GM12878 (cell line): ENCODE results near the gene RRP12. TPM values are rescaled to one million over a fixed set of nuclear protein-coding genes. Genes with fewer than 3 reads are reported as not detected.

Experiments used
- ATAC-seq: fragments of 200-7000 bp; cut with Tn5 transposase; 3 replicates; pipeline ENCODE4 v1.9.1; 2020; ENCODE audit warnings: mild to moderate bottlenecking, moderate library complexity
- BruUV-seq: library from RNA; stranded (reverse); fragments of 400-500 nt; replicated peaks from 2 replicates; lab custom pipeline; 2021; lab: Mats Ljungman, UMichigan
- CTCF ChIA-PET: fragments of 300-600 bp; sonication (Branson Sonifier 250); formaldehyde crosslinking; extraction: SDS; loops from one replicate; lab custom pipeline; 2021; ENCODE audit warnings: inconsistent platforms; lab: Yijun Ruan, JAX
- POLR2A ChIA-PET: fragments of 350-600 bp; formaldehyde crosslinking; extraction: SDS; loops from one replicate; lab custom pipeline; 2021; ENCODE audit warnings: inconsistent platforms; lab: Charles Lee
- RAD21 ChIA-PET: fragments of 300-600 bp; sonication (Branson Sonifier 250); formaldehyde crosslinking; loops from one replicate; lab custom pipeline; 2023; ENCODE audit warnings: antibody characterized with exemption; ENCODE audit not compliant: unreplicated experiment; lab: Charles Lee
- SMC1A ChIA-PET: fragments of 300-600 bp; sonication (Branson Sonifier 250); formaldehyde crosslinking; loops from one replicate; lab custom pipeline; 2023; ENCODE audit not compliant: unreplicated experiment, uncharacterized antibody; lab: Charles Lee
- DNase-seq: peaks from one replicate; pipeline ENCODE4 v3.0.0-alpha.2; 2011; ENCODE audit warnings: low read depth, low spot score
- FAIRE-seq: peaks from 3 replicates; lab custom pipeline; 2011; peaks lifted over from hg19 to GRCh38; lab: Jason Lieb, UNC
- H2AFZ ChIP-seq: 2 replicates; pipeline ENCODE4 v1.6.0; 2011; ENCODE audit warnings: low read depth, low read length, control low read depth; ENCODE audit not compliant: control insufficient read depth
- H3K27ac ChIP-seq: 2 replicates; pipeline ENCODE4 v1.5.1; 2011; ENCODE audit warnings: control low read depth; ENCODE audit not compliant: control insufficient read depth, insufficient read depth
- H3K27me3 ChIP-seq, 2 experiments: replicated peaks in 1 of 2; 2 replicates each; pipeline versions ENCODE4 v1.6.0 to v1.6.1; 2011; ENCODE audit warnings: low read length in 1 of 2; ENCODE audit not compliant: control insufficient read depth in 2 of 2, insufficient read depth in 2 of 2
- H3K36me3 ChIP-seq, 2 experiments: 2 replicates each; pipeline ENCODE4 v1.5.1; 2011; ENCODE audit warnings: low read length in 1 of 2; ENCODE audit not compliant: control insufficient read depth in 2 of 2, insufficient read depth in 2 of 2
- H3K4me1 ChIP-seq: 2 replicates; pipeline ENCODE4 v1.6.1; 2011; ENCODE audit warnings: mild to moderate bottlenecking, low read length, moderate library complexity, mixed read lengths; ENCODE audit not compliant: control insufficient read depth, insufficient read depth
- H3K4me2 ChIP-seq: 2 replicates; pipeline ENCODE4 v1.6.0; 2011; ENCODE audit warnings: control low read depth; ENCODE audit not compliant: control insufficient read depth, insufficient read depth
- H3K4me3 ChIP-seq: fragments of 200-600 bp; sonication (generic); 2 replicates; pipeline ENCODE4 v1.5.1; 2016
- H3K79me2 ChIP-seq: 2 replicates; pipeline ENCODE4 v1.6.0; 2011; ENCODE audit warnings: low read length; ENCODE audit not compliant: control insufficient read depth, insufficient read depth
- H3K9ac ChIP-seq: 2 replicates; pipeline ENCODE4 v1.8.0; 2011; ENCODE audit warnings: low read length, control low read depth, mixed read lengths; ENCODE audit not compliant: control insufficient read depth, insufficient read depth
- H3K9me3 ChIP-seq: replicated peaks from 3 replicates; pipeline ENCODE4 v1.5.1; 2011; ENCODE audit warnings: mild to moderate bottlenecking, low read length; ENCODE audit not compliant: control insufficient read depth, insufficient read depth
- H4K20me1 ChIP-seq: 2 replicates; pipeline ENCODE4 v1.6.0; 2011; ENCODE audit not compliant: control insufficient read depth, insufficient read depth
- CBFB ChIP-seq: IDR thresholded peaks from 2 replicates; pipeline ENCODE4 v1.6.1; 2016; ENCODE audit warnings: antibody characterized with exemption, low read depth
- CREB1 ChIP-seq: IDR thresholded peaks from 2 replicates; pipeline ENCODE4 v1.6.1; 2012; ENCODE audit warnings: low read depth, mild to moderate bottlenecking, inconsistent platforms
- ETV6 ChIP-seq, 2 experiments: fragments of 450-650 bp in 1 of 2; IDR thresholded peaks in 1 of 2; conservative IDR thresholded peaks in 1 of 2; 2 replicates each; pipeline ENCODE4 v1.6.1; 2014; ENCODE audit warnings: antibody characterized with exemption in 1 of 2, borderline replicate concordance in 1 of 2, low read depth in 1 of 2, mild to moderate bottlenecking in 1 of 2, moderate library complexity in 1 of 2
- GABPA ChIP-seq: IDR thresholded peaks from 2 replicates; pipeline ENCODE4 v1.6.1; 2014; ENCODE audit warnings: antibody characterized with exemption, low read depth, mild to moderate bottlenecking, inconsistent platforms
- MEF2B ChIP-seq: fragments of 450-650 bp; IDR thresholded peaks from 2 replicates; pipeline ENCODE4 v1.6.1; 2018; ENCODE audit warnings: mild to moderate bottlenecking, moderate library complexity; ENCODE audit not compliant: partially characterized antibody, poor library complexity, severe bottlenecking
- NFIC ChIP-seq: IDR thresholded peaks from 2 replicates; pipeline ENCODE4 v1.6.1; 2012; ENCODE audit warnings: low read depth, mild to moderate bottlenecking, inconsistent platforms, low read length, moderate library complexity
- NFYA ChIP-seq: IDR thresholded peaks from 2 replicates; pipeline ENCODE4 v1.6.1; 2011; ENCODE audit warnings: low read depth, mild to moderate bottlenecking, low read length, improper control_type of control experiment, borderline replicate concordance
- RBBP5 ChIP-seq: fragments of 200-600 bp; sonication (generic); conservative IDR thresholded peaks from 2 replicates; pipeline ENCODE4 v1.6.1; 2016
- SMARCA5 ChIP-seq: fragments of 450-650 bp; IDR thresholded peaks from 2 replicates; pipeline ENCODE4 v1.6.1; 2017; ENCODE audit warnings: mild to moderate bottlenecking
- SUZ12 ChIP-seq: fragments of 200-600 bp; sonication (generic); IDR thresholded peaks from one replicate; pipeline ENCODE4 v1.6.1; 2018; ENCODE audit warnings: antibody characterized with exemption, mild to moderate bottlenecking; ENCODE audit not compliant: unreplicated experiment
- TBL1XR1 ChIP-seq: IDR thresholded peaks from 2 replicates; pipeline ENCODE4 v1.6.1; 2012; ENCODE audit warnings: low read depth, low read length, improper control_type of control experiment
- TCF12 ChIP-seq: IDR thresholded peaks from 2 replicates; pipeline ENCODE4 v1.6.1; 2011; ENCODE audit warnings: low read depth, mild to moderate bottlenecking, low read length
- ZNF207 ChIP-seq: fragments of 450-650 bp; IDR thresholded peaks from 2 replicates; pipeline ENCODE4 v1.6.1; 2014; ENCODE audit warnings: antibody characterized with exemption, mild to moderate bottlenecking, borderline replicate concordance
- ZNF274 ChIP-seq: IDR thresholded peaks from one replicate; pipeline ENCODE4 v1.8.0; 2011; ENCODE audit not compliant: insufficient read length, insufficient read depth
- in situ Hi-C: fragments of 300-500 bp; cut with MboI; formaldehyde crosslinking; loops from 9 replicates; pipeline ENCODE4 v1.14.3; 2018; ENCODE audit warnings: mixed read lengths
- intact Hi-C: fragments of 100-400 bp; cut with micrococcal nuclease; formaldehyde crosslinking; loops from one replicate; pipeline ENCODE4 v1.14.2; 2022; ENCODE audit not compliant: unreplicated experiment
- polyA plus RNA-seq, 11 experiments: library from polyadenylated mRNA; depleted of rRNA in 4 of 11; unstranded in 6 of 11; stranded (reverse) in 5 of 11; fragments of >200 nt; fragmentation: Nextera tagmentation in 4 of 11; fragmentation: Illumina TruSeq in 1 of 11; extraction: Ambion mirVana in 4 of 11; extraction: Trizol in 1 of 11; gene quantifications; 1 replicate in 1 of 11; 2 replicates in 10 of 11; pipeline versions ENCODE4 v1.2.1 to v1.2.3, GENCODE V29; 2011 to 2016; ENCODE audit warnings: inconsistent platforms in 2 of 11, missing spikeins in 2 of 11, low read depth in 1 of 11
- total RNA-seq, 4 experiments: library from RNA; depleted of rRNA in 3 of 4; stranded (reverse); fragments of >200 nt in 3 of 4; fragmentation: Illumina TruSeq in 1 of 4; extraction: Trizol in 1 of 4; gene quantifications; 2 replicates each; pipeline versions ENCODE4 v1.2.1 to v1.2.3, GENCODE V29; 2013 to 2021
- TF ChIP-seq, protein P1 (sequence below): fragments of 450-650 bp; formaldehyde crosslinking; IDR thresholded peaks from 2 replicates; pipeline ENCODE4 v1.4.0; 2022; ENCODE audit warnings: mild to moderate bottlenecking, moderate library complexity
- TF ChIP-seq, protein P2 (sequence below): IDR thresholded peaks from 2 replicates; pipeline ENCODE4 v1.6.1; 2011; ENCODE audit warnings: borderline replicate concordance, low read depth, mild to moderate bottlenecking, moderate library complexity, low read length; ENCODE audit not compliant: insufficient read depth, poor library complexity, severe bottlenecking
- TF ChIP-seq, protein P3 (sequence below): fragments of 450-650 bp; IDR thresholded peaks from 2 replicates; pipeline ENCODE4 v1.6.1; 2017; ENCODE audit warnings: low read depth, mild to moderate bottlenecking, moderate library complexity
- TF ChIP-seq, protein P4 (sequence below): IDR thresholded peaks from 2 replicates; pipeline ENCODE4 v1.6.1; 2011; ENCODE audit warnings: mild to moderate bottlenecking, low read depth, low read length, moderate library complexity; ENCODE audit not compliant: insufficient replicate concordance

RRP12 gene
- total and polyA plus RNA-seq, 10 of the 15 experiments (the other 5 are each of a cell fraction or from before 2014, with no cell fraction given): 5.3 to 48.7 (median 16.8) TPM

DNA sequence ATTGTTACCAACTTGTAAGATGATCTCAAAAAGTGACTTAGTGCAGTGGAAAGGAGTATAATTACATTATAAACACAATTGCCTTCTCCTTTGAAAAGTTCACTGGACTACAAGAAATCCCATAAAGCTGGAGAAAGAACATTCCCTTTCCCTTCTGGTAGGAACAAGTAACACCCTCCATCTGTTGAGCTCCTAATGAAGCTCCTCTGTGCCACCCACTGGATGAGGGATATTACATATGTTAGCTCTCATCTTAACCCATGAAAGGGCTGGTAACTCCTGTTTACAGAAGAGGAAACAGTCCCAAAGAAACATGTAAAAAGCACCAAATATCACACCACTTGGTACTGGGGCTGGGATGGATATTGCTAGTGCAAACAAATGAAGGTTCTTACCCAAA lies 32.9 kb upstream of the RRP12 start:
- intact Hi-C loops (no loop called here), in situ Hi-C loops (no loop called here)
- no TSS peak for BruUV-seq
- Histone ChIP-seq H3K36me3 (peaks cover 10 to 33% of the 10 kb centered on the region in 2 experiments), H3K9me3 (no peaks in the 10 kb centered on the region), H3K27me3 (no peaks in the 10 kb centered on the region), H3K4me2 (no peak overlapping the region), H4K20me1 (peaks cover 8% of the 10 kb centered on the region; the same call in 1 of the 2 replicates), H3K9ac (no peak overlapping the region), H2AFZ (no peak overlapping the region), H3K27ac (no peak overlapping the region), H3K4me1 (no peaks in the 10 kb centered on the region), H3K4me3 (no peak overlapping the region), H3K79me2 (peaks cover 20% of the 10 kb centered on the region)
- ATAC-seq (peak; percentile 33), DNase-seq (no peak), FAIRE-seq (no peak)
- ChIA-PET SMC1A (interaction anchor here (1.0 to 1.1 kb wide), 3 partner anchors 11 to 25 kb away, joined by 3 to 5 read pairs (median 3); no protein-coding TSS in a partner anchor), POLR2A (no interaction called here), RAD21 (interaction anchor here (0.8 kb wide), 1 partner anchor 22 kb away, joined by 3 read pairs; no protein-coding TSS in a partner anchor), CTCF (interaction anchor here (0.9 to 1.7 kb wide), 7 partner anchors 9 to 25 kb away, joined by 3 to 5 read pairs (median 4); no protein-coding TSS in a partner anchor)
- TF ChIP-seq ZNF274 (no peak), RBBP5 (no peak), SUZ12 (no peak), GABPA (no peak), ETV6 (conservative IDR thresholded peaks at IDR 0.05 in 1 of 2, IDR thresholded peaks at IDR 0.05 in 1 of 2; ENCODE audit: borderline replicate concordance in 1 of 2, low read depth in 1 of 2) (no peak), CREB1 (no peak), NFYA (no peak), TCF12 (no peak), ZNF207 (no peak), SMARCA5 (no peak), MEF2B (no peak), NFIC (no peak), CBFB (no peak), TBL1XR1 (no peak)
- TF ChIP-seq, protein P1, sequence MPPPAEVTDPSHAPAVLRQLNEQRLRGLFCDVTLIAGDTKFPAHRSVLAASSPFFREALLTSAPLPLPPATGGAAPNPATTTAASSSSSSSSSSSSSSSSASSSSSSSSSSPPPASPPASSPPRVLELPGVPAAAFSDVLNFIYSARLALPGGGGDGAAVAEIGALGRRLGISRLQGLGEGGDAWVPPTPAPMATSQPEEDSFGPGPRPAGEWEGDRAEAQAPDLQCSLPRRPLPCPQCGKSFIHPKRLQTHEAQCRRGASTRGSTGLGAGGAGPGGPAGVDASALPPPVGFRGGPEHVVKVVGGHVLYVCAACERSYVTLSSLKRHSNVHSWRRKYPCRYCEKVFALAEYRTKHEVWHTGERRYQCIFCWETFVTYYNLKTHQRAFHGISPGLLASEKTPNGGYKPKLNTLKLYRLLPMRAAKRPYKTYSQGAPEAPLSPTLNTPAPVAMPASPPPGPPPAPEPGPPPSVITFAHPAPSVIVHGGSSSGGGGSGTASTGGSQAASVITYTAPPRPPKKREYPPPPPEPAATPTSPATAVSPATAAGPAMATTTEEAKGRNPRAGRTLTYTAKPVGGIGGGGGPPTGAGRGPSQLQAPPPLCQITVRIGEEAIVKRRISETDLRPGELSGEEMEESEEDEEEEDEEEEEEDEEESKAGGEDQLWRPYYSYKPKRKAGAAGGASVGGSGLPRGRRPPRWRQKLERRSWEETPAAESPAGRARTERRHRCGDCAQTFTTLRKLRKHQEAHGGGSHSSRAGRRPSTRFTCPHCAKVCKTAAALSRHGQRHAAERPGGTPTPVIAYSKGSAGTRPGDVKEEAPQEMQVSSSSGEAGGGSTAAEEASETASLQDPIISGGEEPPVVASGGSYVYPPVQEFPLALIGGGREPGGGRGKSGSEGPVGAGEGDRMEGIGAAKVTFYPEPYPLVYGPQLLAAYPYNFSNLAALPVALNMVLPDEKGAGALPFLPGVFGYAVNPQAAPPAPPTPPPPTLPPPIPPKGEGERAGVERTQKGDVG (CRISPR knock-in tag): no peak
- TF ChIP-seq, protein P2, sequence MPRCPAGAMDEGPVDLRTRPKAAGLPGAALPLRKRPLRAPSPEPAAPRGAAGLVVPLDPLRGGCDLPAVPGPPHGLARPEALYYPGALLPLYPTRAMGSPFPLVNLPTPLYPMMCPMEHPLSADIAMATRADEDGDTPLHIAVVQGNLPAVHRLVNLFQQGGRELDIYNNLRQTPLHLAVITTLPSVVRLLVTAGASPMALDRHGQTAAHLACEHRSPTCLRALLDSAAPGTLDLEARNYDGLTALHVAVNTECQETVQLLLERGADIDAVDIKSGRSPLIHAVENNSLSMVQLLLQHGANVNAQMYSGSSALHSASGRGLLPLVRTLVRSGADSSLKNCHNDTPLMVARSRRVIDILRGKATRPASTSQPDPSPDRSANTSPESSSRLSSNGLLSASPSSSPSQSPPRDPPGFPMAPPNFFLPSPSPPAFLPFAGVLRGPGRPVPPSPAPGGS: peak; percentile 8
- TF ChIP-seq, protein P3, sequence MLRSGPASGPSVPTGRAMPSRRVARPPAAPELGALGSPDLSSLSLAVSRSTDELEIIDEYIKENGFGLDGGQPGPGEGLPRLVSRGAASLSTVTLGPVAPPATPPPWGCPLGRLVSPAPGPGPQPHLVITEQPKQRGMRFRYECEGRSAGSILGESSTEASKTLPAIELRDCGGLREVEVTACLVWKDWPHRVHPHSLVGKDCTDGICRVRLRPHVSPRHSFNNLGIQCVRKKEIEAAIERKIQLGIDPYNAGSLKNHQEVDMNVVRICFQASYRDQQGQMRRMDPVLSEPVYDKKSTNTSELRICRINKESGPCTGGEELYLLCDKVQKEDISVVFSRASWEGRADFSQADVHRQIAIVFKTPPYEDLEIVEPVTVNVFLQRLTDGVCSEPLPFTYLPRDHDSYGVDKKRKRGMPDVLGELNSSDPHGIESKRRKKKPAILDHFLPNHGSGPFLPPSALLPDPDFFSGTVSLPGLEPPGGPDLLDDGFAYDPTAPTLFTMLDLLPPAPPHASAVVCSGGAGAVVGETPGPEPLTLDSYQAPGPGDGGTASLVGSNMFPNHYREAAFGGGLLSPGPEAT: no peak
- TF ChIP-seq, protein P4, sequence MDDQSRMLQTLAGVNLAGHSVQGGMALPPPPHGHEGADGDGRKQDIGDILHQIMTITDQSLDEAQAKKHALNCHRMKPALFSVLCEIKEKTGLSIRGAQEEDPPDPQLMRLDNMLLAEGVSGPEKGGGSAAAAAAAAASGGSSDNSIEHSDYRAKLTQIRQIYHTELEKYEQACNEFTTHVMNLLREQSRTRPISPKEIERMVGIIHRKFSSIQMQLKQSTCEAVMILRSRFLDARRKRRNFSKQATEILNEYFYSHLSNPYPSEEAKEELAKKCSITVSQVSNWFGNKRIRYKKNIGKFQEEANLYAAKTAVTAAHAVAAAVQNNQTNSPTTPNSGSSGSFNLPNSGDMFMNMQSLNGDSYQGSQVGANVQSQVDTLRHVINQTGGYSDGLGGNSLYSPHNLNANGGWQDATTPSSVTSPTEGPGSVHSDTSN: no peak
